Natural killer cell (primary cell): ENCODE results near the gene ACKR4. TPM values are rescaled to one million over a fixed set of nuclear protein-coding genes. Genes with fewer than 3 reads are reported as not detected.

Source experiments
- ATAC-seq, 3 donors: fragments of 150-1000 bp in 2 of 3; fragments of 200-7000 bp in 1 of 3; cut with Tn5 transposase; 1 replicate in 1 of 3; 2 replicates in 2 of 3; pipeline ENCODE4 v1.10.0; 2021; ENCODE audit warnings: mild to moderate bottlenecking in 2 of 3, moderate library complexity in 2 of 3
- DNase-seq, 2 donors: peaks; one replicate each; pipeline versions ENCODE4 v3.0.0 to v3.0.0-alpha.2; 2013 to 2021; ENCODE audit warnings: mixed read lengths in 1 of 2
- H3K27ac ChIP-seq: one replicate; pipeline ENCODE4 v1.5.1; 2013; ENCODE audit warnings: mild to moderate bottlenecking, low read length
- H3K27me3 ChIP-seq: one replicate; pipeline ENCODE4 v1.6.1; 2013; ENCODE audit warnings: low read length; ENCODE audit not compliant: control insufficient read depth, insufficient read depth
- H3K36me3 ChIP-seq: one replicate; pipeline ENCODE4 v1.6.1; 2013; ENCODE audit warnings: low read length; ENCODE audit not compliant: control insufficient read depth, insufficient read depth
- H3K4me1 ChIP-seq: one replicate; pipeline ENCODE4 v1.6.1; 2013; ENCODE audit warnings: low read length; ENCODE audit not compliant: control insufficient read depth, insufficient read depth
- H3K4me3 ChIP-seq: one replicate; pipeline ENCODE4 v1.5.1; 2013; ENCODE audit warnings: low read length
- H3K9me3 ChIP-seq: one replicate; pipeline ENCODE4 v1.6.1; 2013; ENCODE audit warnings: low read length; ENCODE audit not compliant: control insufficient read depth, insufficient read depth
- H3K27ac Mint-ChIP-seq, 2 donors: one replicate each; pipeline ENCODE4 v1.8.0; 2022; ENCODE audit warnings: mild to moderate bottlenecking in 2 of 2, mixed read lengths in 2 of 2, moderate library complexity in 1 of 2
- H3K27me3 Mint-ChIP-seq, 2 donors: one replicate each; pipeline ENCODE4 v1.8.0; 2022; ENCODE audit warnings: low read depth in 2 of 2, mixed read lengths in 2 of 2
- H3K36me3 Mint-ChIP-seq: one replicate; pipeline ENCODE4 v1.8.0; 2022; ENCODE audit warnings: mixed read lengths
- H3K4me1 Mint-ChIP-seq, 2 donors: one replicate each; pipeline ENCODE4 v1.8.0; 2022; ENCODE audit warnings: mixed read lengths in 2 of 2
- H3K4me3 Mint-ChIP-seq: one replicate; pipeline ENCODE4 v1.8.0; 2022; ENCODE audit warnings: mild to moderate bottlenecking, moderate library complexity, mixed read lengths
- H3K9me3 Mint-ChIP-seq, 2 donors: one replicate each; pipeline ENCODE4 v1.8.0; 2022; ENCODE audit warnings: mixed read lengths in 2 of 2
- WGBS: methylation state at CpG from one replicate; pipeline ENCODE4 v1.1.7; 2013; ENCODE audit warnings: missing lambda C conversion rate; ENCODE audit not compliant: insufficient coverage; 5-methylcytosine and 5-hydroxymethylcytosine counted together
- intact Hi-C: fragments of 100-400 bp; cut with micrococcal nuclease; formaldehyde crosslinking; loops from one replicate; pipeline ENCODE4 v1.14.2; 2022
- total RNA-seq, 4 donors: library from RNA; stranded (reverse); fragments of 120-200 nt in 1 of 4; gene quantifications; one replicate each; pipeline versions ENCODE4 v1.2.3 to v1.2.4, GENCODE V29; 2013 to 2022
- TF ChIP-seq, protein P1 (sequence below): fragments of 200-600 bp; IDR thresholded peaks from one replicate; pipeline ENCODE4 v1.8.0; 2022; ENCODE audit warnings: antibody characterized with exemption

ACKR4 gene
- total RNA-seq, 3 donors from 2014 or later (not counting 1 experiment from before 2014, with no cell fraction given), result 0.14 to 0.32 TPM; not detected in 1

DNA sequence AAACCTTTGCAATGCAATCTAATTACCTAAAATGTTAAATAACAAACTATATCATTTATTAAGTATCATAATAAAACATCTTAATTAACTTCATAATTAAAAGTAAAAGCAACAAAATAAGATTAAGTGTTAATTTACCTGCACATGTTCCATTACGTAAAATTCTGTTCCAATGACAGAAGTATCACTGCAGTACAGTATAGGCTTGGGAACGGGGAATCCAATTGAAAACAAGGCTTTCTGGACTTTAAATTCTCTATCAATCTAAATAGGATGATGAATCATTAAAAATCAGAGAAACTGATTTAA lies 45.4 kb downstream of the ACKR4 start:
- DNase-seq (no peak), ATAC-seq (no peak)
- H3K27ac Mint-ChIP-seq, result no peak overlapping the region
- intact Hi-C loops, result loop anchor here (1.0 kb wide), 1 partner anchor 106 kb away; no protein-coding TSS in a partner anchor
- H3K4me3 ChIP-seq, result no peak overlapping the region
- no peaks in the 10 kb centered on the region for H3K36me3 Mint-ChIP-seq
- WGBS, result 100% methylated on average over 1 of the region's 2 CpGs
- H3K27me3 ChIP-seq, result no peaks in the 10 kb centered on the region
- no peaks in the 10 kb centered on the region for H3K9me3 ChIP-seq
- no peak overlapping the region for H3K4me3 Mint-ChIP-seq
- H3K4me1 Mint-ChIP-seq, result peaks cover 0 to 4% of the 10 kb centered on the region in 2 donors
- TF ChIP-seq, protein P1, sequence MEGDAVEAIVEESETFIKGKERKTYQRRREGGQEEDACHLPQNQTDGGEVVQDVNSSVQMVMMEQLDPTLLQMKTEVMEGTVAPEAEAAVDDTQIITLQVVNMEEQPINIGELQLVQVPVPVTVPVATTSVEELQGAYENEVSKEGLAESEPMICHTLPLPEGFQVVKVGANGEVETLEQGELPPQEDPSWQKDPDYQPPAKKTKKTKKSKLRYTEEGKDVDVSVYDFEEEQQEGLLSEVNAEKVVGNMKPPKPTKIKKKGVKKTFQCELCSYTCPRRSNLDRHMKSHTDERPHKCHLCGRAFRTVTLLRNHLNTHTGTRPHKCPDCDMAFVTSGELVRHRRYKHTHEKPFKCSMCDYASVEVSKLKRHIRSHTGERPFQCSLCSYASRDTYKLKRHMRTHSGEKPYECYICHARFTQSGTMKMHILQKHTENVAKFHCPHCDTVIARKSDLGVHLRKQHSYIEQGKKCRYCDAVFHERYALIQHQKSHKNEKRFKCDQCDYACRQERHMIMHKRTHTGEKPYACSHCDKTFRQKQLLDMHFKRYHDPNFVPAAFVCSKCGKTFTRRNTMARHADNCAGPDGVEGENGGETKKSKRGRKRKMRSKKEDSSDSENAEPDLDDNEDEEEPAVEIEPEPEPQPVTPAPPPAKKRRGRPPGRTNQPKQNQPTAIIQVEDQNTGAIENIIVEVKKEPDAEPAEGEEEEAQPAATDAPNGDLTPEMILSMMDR, result peak; percentile 7
- H3K9me3 Mint-ChIP-seq, result no peaks in the 10 kb centered on the region
- H3K27me3 Mint-ChIP-seq, result no peaks in the 10 kb centered on the region
- peaks cover 16% of the 10 kb centered on the region for H3K36me3 ChIP-seq
- no peak overlapping the region for H3K27ac ChIP-seq
- H3K4me1 ChIP-seq, result no peaks in the 10 kb centered on the region

DNA sequence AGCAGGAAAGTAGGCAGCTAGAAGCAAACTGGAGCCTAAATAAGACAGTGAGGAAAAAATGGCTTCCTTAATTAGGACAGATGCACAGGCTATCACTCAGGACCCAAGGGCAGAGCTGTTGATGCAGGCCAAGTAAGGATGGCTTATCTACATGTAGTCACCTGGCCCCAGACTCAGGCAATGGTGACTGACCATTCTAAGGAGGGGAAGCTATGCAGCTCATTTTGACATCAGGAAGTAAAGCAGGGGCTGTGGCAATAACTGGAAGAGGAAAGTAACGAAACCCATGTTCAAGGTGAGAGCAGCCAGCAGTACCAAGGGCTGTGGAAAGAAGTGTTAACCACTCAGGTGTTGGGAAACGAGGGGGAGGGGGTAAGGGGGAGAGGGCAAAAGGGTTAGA lies 46.3 kb downstream of the ACKR4 start:
- no peak for DNase-seq
- Mint-ChIP-seq H3K27ac (no peak overlapping the region), H3K36me3 (no peaks in the 10 kb centered on the region), H3K4me3 (no peak overlapping the region), H3K27me3 (no peaks in the 10 kb centered on the region), H3K4me1 (peaks cover 0 to 4% of the 10 kb centered on the region in 2 donors), H3K9me3 (no peaks in the 10 kb centered on the region)
- Histone ChIP-seq H3K4me1 (no peaks in the 10 kb centered on the region), H3K36me3 (peaks cover 16% of the 10 kb centered on the region), H3K9me3 (no peaks in the 10 kb centered on the region), H3K27ac (no peak overlapping the region), H3K27me3 (no peaks in the 10 kb centered on the region), H3K4me3 (no peak overlapping the region)
- ATAC-seq, result peak in 1 of 3 donors; percentile 41
- TF ChIP-seq, protein P1, result no peak
- WGBS, result 35% methylated on average over 2 of the region's 2 CpGs
- intact Hi-C loops, result no loop called here

DNA sequence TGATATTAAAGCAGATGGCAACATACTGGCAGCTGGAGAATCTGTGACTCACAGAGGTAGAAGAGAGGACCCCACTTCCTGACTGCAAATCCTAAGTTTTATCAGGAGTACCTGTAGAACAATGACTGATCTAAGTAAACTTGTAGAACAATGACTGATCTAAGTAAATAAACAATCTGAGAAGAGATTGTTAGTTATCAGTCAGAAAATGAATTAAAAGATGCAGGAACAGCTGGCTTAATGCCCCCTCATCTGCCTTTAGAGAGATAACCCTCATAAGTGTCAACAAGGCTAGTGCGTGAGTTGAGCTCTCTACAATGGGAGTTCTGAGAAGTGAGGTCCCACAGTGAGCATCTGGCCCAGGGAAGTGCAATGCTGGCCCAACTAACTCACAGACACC lies 48.0 kb downstream of the ACKR4 start:
- Histone ChIP-seq H3K4me1 (no peaks in the 10 kb centered on the region), H3K27me3 (no peaks in the 10 kb centered on the region), H3K27ac (no peak overlapping the region), H3K4me3 (no peak overlapping the region), H3K36me3 (peaks cover 6% of the 10 kb centered on the region), H3K9me3 (no peaks in the 10 kb centered on the region)
- intact Hi-C loops, result no loop called here
- no peak for ATAC-seq
- TF ChIP-seq, protein P1, result no peak
- WGBS, result 91% methylated on average over 1 of the region's 1 CpG
- peaks cover 0 to 4% of the 10 kb centered on the region in 2 donors for H3K4me1 Mint-ChIP-seq
- no peak overlapping the region for H3K27ac Mint-ChIP-seq
- H3K4me3 Mint-ChIP-seq, result no peak overlapping the region
- H3K36me3 Mint-ChIP-seq, result no peaks in the 10 kb centered on the region
- no peaks in the 10 kb centered on the region for H3K9me3 Mint-ChIP-seq
- DNase-seq, result no peak
- H3K27me3 Mint-ChIP-seq, result no peaks in the 10 kb centered on the region

DNA sequence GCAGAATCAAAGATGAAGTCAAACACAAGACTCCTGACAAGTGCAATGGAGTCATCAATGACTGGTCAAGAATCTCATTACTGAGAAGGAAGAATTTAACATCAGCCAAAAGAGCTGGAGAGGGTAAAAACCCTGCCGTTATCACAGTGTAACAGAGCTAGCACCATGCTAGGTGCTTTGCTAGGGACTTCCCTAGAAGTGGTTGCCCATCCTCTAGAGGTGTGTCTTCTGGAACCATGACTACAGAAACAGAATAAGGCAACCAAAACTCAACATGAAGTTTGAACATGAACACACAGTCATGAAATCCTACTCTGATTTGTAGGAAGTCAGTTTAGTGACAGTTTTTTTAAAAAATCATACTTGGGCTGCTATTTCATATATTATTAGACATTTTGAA lies 53.1 kb downstream of the ACKR4 start:
- Mint-ChIP-seq H3K36me3 (no peaks in the 10 kb centered on the region), H3K4me1 (no peaks in the 10 kb centered on the region), H3K4me3 (no peak overlapping the region), H3K27me3 (no peaks in the 10 kb centered on the region), H3K27ac (no peak overlapping the region), H3K9me3 (no peaks in the 10 kb centered on the region)
- WGBS, result 80% methylated on average over 1 of the region's 1 CpG
- DNase-seq (no peak), ATAC-seq (peak in 2 of 3 donors; percentile 34 to 36)
- Histone ChIP-seq H3K36me3 (no peaks in the 10 kb centered on the region), H3K27ac (no peak overlapping the region), H3K9me3 (no peaks in the 10 kb centered on the region), H3K4me3 (no peak overlapping the region), H3K4me1 (no peaks in the 10 kb centered on the region), H3K27me3 (no peaks in the 10 kb centered on the region)
- TF ChIP-seq, protein P1, result no peak
- intact Hi-C loops, result no loop called here
